Right lobe of liver (tissue), 4 donors: ENCODE results near the gene MAP2K6.

Experiments
- POLR2A ChIP-seq: fragments of 450-650 bp; IDR thresholded peaks from one replicate; pipeline ENCODE4 v1.6.1; 2017; ENCODE audit warnings: antibody characterized with exemption, mild to moderate bottlenecking
- TF ChIP-seq, protein P1 (sequence below), 4 donors: fragments of 200-600 bp in 3 of 4; fragments of 450-650 bp in 1 of 4; IDR thresholded peaks; one replicate each; pipeline versions ENCODE4 v1.5.1 to v1.8.0; 2016 to 2022; ENCODE audit warnings: antibody characterized with exemption in 4 of 4, mild to moderate bottlenecking in 2 of 4
- donor health status: DM: no; HTN: no; CAD: no.
- donor health status: DM: no; HTN: no; CAD: no.
- donor health status: DM: no; HTN: yes; CAD: no.

DNA sequence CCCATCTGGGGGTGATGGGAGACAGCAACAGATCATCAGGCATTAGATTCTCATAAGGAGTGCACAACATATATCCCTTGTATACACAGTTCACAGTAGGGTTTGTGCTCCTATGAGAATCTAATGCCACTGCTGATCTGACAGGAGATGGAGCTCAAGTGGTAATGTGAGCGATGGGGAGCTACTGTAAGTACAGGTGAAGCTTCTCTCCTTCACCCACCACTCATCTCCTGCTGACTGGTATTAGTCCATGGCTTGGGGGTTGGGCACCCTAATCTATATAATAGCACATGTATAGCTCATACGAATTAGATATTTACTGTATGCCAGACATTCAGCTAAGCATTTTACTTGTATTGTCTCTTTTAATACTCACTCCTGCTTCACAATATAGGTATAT is 101.7 kb downstream of the MAP2K6 start:
- TF ChIP-seq, protein P1, sequence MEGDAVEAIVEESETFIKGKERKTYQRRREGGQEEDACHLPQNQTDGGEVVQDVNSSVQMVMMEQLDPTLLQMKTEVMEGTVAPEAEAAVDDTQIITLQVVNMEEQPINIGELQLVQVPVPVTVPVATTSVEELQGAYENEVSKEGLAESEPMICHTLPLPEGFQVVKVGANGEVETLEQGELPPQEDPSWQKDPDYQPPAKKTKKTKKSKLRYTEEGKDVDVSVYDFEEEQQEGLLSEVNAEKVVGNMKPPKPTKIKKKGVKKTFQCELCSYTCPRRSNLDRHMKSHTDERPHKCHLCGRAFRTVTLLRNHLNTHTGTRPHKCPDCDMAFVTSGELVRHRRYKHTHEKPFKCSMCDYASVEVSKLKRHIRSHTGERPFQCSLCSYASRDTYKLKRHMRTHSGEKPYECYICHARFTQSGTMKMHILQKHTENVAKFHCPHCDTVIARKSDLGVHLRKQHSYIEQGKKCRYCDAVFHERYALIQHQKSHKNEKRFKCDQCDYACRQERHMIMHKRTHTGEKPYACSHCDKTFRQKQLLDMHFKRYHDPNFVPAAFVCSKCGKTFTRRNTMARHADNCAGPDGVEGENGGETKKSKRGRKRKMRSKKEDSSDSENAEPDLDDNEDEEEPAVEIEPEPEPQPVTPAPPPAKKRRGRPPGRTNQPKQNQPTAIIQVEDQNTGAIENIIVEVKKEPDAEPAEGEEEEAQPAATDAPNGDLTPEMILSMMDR (IDR thresholded peaks at IDR 0.05) = no peak
- TF ChIP-seq POLR2A = no peak
